Right cardiac atrium (tissue), 5 donors: ENCODE results near the gene SH3PXD2A. TPM values are rescaled to one million over a fixed set of nuclear protein-coding genes. Genes with fewer than 3 reads are reported as not detected.

ENCODE experiments used
- ATAC-seq, 2 donors: fragments of 200-7000 bp; cut with Tn5 transposase; one replicate each; pipeline versions ENCODE4 v1.8.0 to v1.9.1; 2020; ENCODE audit warnings: moderate library complexity in 2 of 2, mild to moderate bottlenecking in 1 of 2
- DNase-seq, 3 donors: peaks; one replicate each; pipeline ENCODE4 v3.0.0-alpha.2; 2020
- H3K27ac ChIP-seq: one replicate; pipeline ENCODE4 v1.5.1; 2013; ENCODE audit warnings: mild to moderate bottlenecking, low read length, control low read depth, moderate library complexity
- H3K27me3 ChIP-seq: one replicate; pipeline ENCODE4 v1.6.1; 2013; ENCODE audit not compliant: control insufficient read depth, insufficient read depth
- H3K4me1 ChIP-seq: one replicate; pipeline ENCODE4 v1.6.1; 2013; ENCODE audit warnings: low read length; ENCODE audit not compliant: control insufficient read depth, insufficient read depth
- H3K4me3 ChIP-seq: one replicate; pipeline ENCODE4 v1.5.1; 2013; ENCODE audit warnings: low read length, control low read depth
- H3K9me3 ChIP-seq: one replicate; pipeline ENCODE4 v1.6.1; 2013; ENCODE audit warnings: low read length; ENCODE audit not compliant: control insufficient read depth
- WGBS: extraction: QIAGEN DNeasy Blood & Tissue Kit; methylation state at CpG from one replicate; pipeline ENCODE4 v1.1.7; 2013; 5-methylcytosine and 5-hydroxymethylcytosine counted together
- intact Hi-C, 4 donors: fragments of 100-400 bp; cut with DNase I; formaldehyde crosslinking; loops; one replicate each; pipeline versions ENCODE4 v1.11.0 to v1.14.0; 2022 to 2023
- polyA plus RNA-seq: library from polyadenylated mRNA; stranded (reverse); fragments of 200-250 nt; gene quantifications from one replicate; pipeline ENCODE4 v1.2.3, GENCODE V29; 2013
- total RNA-seq, 4 donors: library from RNA; stranded (reverse); fragmentation: NEBNext Ultra II Directional; extraction: Animal tissue kit (Norgen Biotek cat#: 25700); gene quantifications; one replicate each; pipeline ENCODE4 v1.2.1, GENCODE V29; 2021
- donor health status: healthy with polysubstance abuse.
- donor health status: DM: no; HTN: yes; CAD: no.
- donor health status: DM: no; HTN: no; CAD: no.
- donor health status: DM: no; HTN: yes; CAD: no; lungs with severe emphysema.
- donor health status: DM: yes; HTN: yes; CAD: no.

SH3PXD2A gene
- total and polyA plus RNA-seq, 5 donors = 13.5 to 31.7 (median 30.9) TPM

- ATAC-seq = peak; percentile 8 to 11
- DNase-seq = peak in 1 of 3 donors; percentile 41
Observed at GRCh38 chr10:103571656-103571975, 283.8 kb downstream of the SH3PXD2A start.

GRCh38 chr10:103570844-103571655 lies 284.3 kb downstream of the SH3PXD2A start:
- 86% methylated on average over 28 of the region's 28 CpGs for WGBS
- Histone ChIP-seq H3K4me1 (no peaks in the 10 kb centered on the region), H3K4me3 (no peak overlapping the region), H3K27ac (no peak overlapping the region), H3K9me3 (no peaks in the 10 kb centered on the region), H3K27me3 (no peaks in the 10 kb centered on the region)
- DNase-seq (peak in 1 of 3 donors; percentile 47), ATAC-seq (peak; percentile 6 to 17)
- intact Hi-C loops = no loop called here

More at GRCh38 chr10:103571656-103571975, 283.8 kb downstream of the SH3PXD2A start:
- Histone ChIP-seq H3K9me3 (no peaks in the 10 kb centered on the region), H3K27ac (no peak overlapping the region), H3K27me3 (no peaks in the 10 kb centered on the region), H3K4me3 (no peak overlapping the region), H3K4me1 (no peaks in the 10 kb centered on the region)
- WGBS = 95% methylated on average over 18 of the region's 18 CpGs
- intact Hi-C loops = no loop called here

DNA sequence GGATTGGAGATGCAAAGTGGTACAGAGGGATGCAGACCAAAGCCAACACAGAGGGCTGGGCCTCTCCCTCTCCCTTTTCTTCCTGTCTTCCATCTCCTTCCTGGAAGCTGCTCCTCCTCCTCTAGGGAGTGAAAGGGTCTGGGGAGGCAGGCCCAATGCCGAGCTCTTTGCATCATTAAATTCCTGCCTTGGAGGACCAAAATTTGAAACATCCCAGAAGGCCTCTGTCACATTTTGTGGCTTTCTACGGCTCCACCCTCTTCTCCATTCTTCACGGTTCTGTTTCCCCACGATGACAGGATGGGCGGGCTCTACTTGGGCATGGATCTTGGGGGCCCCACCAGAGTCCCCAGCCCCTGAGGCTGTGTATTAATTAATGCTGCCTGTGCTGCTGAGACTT lies 285.5 kb downstream of the SH3PXD2A start:
- Histone ChIP-seq H3K4me3 (no peak overlapping the region), H3K27ac (no peak overlapping the region), H3K27me3 (no peaks in the 10 kb centered on the region), H3K9me3 (no peaks in the 10 kb centered on the region), H3K4me1 (no peaks in the 10 kb centered on the region)
- intact Hi-C loops = no loop called here
- DNase-seq (peak in 1 of 3 donors; percentile 8), ATAC-seq (no peak)
- WGBS = 67% methylated on average over 5 of the region's 5 CpGs

DNA sequence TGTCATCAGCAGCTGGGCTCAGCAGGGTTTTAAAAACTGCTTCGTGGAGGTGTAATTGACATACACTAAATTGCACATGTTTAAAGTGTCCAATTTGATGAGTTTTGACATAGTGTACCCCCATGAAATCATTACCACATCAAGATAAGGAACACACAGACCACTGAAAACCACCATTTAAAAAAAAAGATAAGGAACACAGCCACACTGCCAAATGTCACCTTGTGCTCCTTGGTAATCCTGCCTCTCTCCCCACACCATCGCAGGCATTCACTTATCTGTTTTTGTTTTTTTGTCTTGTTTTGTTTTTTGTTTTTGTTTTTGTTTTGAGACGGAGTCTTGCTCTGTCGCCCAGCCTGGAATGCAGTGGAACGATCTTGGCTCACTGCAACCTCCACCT lies 286.9 kb downstream of the SH3PXD2A start:
- H3K9me3 ChIP-seq = no peaks in the 10 kb centered on the region
- no peak for DNase-seq
- no peak for ATAC-seq
- intact Hi-C loops = no loop called here
- no peaks in the 10 kb centered on the region for H3K27me3 ChIP-seq
- H3K4me1 ChIP-seq = no peaks in the 10 kb centered on the region
- H3K27ac ChIP-seq = no peak overlapping the region
- WGBS = 93% methylated on average over 5 of the region's 5 CpGs
- no peak overlapping the region for H3K4me3 ChIP-seq

- DNase-seq (no peak), ATAC-seq (no peak)
- no peaks in the 10 kb centered on the region for H3K4me1 ChIP-seq
- H3K27ac ChIP-seq = no peak overlapping the region
- no peak overlapping the region for H3K4me3 ChIP-seq
- no peaks in the 10 kb centered on the region for H3K9me3 ChIP-seq
- H3K27me3 ChIP-seq = no peaks in the 10 kb centered on the region
- intact Hi-C loops = no loop called here
- 45% methylated on average over 3 of the region's 3 CpGs for WGBS
Observed at GRCh38 chr10:103566536-103566935, 288.8 kb downstream of the SH3PXD2A start.

- intact Hi-C loops = no loop called here
- H3K27me3 ChIP-seq = no peaks in the 10 kb centered on the region
- DNase-seq (peak in 1 of 3 donors; percentile 25), ATAC-seq (peak in 1 of 2 donors; percentile 34)
- no peaks in the 10 kb centered on the region for H3K9me3 ChIP-seq
- H3K4me3 ChIP-seq = no peak overlapping the region
- 56% methylated on average over 12 of the region's 12 CpGs for WGBS
- H3K27ac ChIP-seq = no peak overlapping the region
- H3K4me1 ChIP-seq = no peaks in the 10 kb centered on the region
Observed at GRCh38 chr10:103564776-103565520, 290.4 kb downstream of the SH3PXD2A start.

GRCh38 chr10:103564116-103564501 lies 291.3 kb downstream of the SH3PXD2A start:
- ATAC-seq (peak in 1 of 2 donors; percentile 15), DNase-seq (no peak)
- intact Hi-C loops = no loop called here
- WGBS = 44% methylated on average over 7 of the region's 7 CpGs
- no peaks in the 10 kb centered on the region for H3K27me3 ChIP-seq
- H3K9me3 ChIP-seq = no peaks in the 10 kb centered on the region
- no peak overlapping the region for H3K27ac ChIP-seq
- H3K4me3 ChIP-seq = no peak overlapping the region
- no peaks in the 10 kb centered on the region for H3K4me1 ChIP-seq

DNA sequence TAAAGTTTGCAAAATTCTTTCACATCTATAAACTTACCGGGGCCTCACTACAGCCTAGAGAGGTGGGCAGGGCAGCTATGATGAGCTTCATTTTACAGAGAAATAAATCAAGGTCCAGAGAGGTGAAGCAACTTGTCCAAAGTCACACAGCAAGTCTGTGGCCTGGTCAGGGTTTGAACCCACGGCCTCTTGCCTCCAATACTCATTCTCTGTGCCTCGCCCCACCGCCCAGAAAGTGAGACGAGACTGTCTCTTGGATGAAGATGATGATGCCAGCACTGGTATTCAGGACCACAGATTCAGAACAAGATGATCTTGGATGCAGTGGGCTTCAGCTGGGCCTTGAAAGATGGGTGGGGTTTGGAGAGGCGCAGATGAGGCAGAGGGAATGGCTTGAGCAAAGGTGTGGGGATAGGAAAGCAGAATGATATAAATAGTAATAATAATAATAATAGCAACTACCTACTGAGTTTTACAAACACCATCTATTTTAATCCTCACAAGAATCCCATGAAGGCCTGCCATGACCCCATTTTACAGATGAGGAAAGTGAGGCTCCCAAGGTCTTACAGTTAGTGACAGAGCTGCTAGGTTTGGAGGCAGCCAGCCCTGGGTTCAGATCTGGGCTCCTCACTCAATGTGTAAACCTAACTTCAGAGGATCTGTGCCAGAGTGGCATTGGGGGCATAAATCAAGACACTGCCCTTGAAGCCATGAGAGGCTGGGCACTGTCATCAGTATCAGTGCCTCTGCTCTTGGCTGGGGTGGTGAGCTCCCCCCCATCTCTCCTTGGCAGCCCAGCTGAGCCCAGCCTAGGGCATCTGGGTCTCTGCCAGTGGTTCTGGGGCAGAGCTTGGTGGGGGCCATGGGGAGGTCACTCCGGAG lies 291.9 kb downstream of the SH3PXD2A start:
- intact Hi-C loops = no loop called here
- Histone ChIP-seq H3K9me3 (no peaks in the 10 kb centered on the region), H3K27ac (no peak overlapping the region), H3K4me3 (no peak overlapping the region), H3K4me1 (no peaks in the 10 kb centered on the region), H3K27me3 (no peaks in the 10 kb centered on the region)
- no peak for ATAC-seq
- 86% methylated on average over 7 of the region's 7 CpGs for WGBS
- DNase-seq = peak in 1 of 3 donors; percentile 46

GRCh38 chr10:103562383-103562782 lies 293.0 kb downstream of the SH3PXD2A start:
- H3K27ac ChIP-seq = no peak overlapping the region
- H3K4me1 ChIP-seq = no peaks in the 10 kb centered on the region
- ATAC-seq = no peak
- no peak for DNase-seq
- no peaks in the 10 kb centered on the region for H3K9me3 ChIP-seq
- H3K4me3 ChIP-seq = no peak overlapping the region
- WGBS = 69% methylated on average over 4 of the region's 4 CpGs
- no peaks in the 10 kb centered on the region for H3K27me3 ChIP-seq
- intact Hi-C loops = no loop called here

DNA sequence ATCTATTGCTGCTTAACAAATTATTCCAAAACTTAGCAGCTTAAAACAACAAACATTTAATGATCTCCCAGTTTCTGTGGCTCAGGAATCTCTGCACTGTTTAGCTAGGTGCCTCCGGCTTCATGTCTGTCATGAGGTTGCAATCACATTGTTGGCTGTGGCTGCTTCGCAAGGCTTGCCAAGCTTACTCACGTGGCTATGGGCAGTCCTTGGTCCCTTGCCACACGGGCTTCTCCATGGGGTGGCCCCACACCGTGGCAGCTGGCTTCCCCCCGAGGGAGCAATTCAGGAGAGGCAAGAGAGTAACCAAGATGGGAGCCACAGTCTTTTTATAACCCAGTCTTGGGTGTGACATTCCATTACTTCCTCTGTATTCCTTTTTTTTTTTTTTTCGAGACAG lies 294.5 kb downstream of the SH3PXD2A start:
- H3K27ac ChIP-seq = no peak overlapping the region
- H3K9me3 ChIP-seq = no peaks in the 10 kb centered on the region
- ATAC-seq = no peak
- H3K27me3 ChIP-seq = no peaks in the 10 kb centered on the region
- peak in 1 of 3 donors; percentile 21 for DNase-seq
- no peak overlapping the region for H3K4me3 ChIP-seq
- intact Hi-C loops = no loop called here
- H3K4me1 ChIP-seq = no peaks in the 10 kb centered on the region
- WGBS = 88% methylated on average over 7 of the region's 7 CpGs
